NCI-H510A (cell line): ENCODE data around the gene MYO5B.
A peak's percentile ranks its signal among the peaks of the same experiment; 100 is the strongest.

Experiments
- DNase-seq: peaks from one replicate; lab custom pipeline; 2025; lab: John Stamatoyannopoulos, UW

MYO5B gene

DNA sequence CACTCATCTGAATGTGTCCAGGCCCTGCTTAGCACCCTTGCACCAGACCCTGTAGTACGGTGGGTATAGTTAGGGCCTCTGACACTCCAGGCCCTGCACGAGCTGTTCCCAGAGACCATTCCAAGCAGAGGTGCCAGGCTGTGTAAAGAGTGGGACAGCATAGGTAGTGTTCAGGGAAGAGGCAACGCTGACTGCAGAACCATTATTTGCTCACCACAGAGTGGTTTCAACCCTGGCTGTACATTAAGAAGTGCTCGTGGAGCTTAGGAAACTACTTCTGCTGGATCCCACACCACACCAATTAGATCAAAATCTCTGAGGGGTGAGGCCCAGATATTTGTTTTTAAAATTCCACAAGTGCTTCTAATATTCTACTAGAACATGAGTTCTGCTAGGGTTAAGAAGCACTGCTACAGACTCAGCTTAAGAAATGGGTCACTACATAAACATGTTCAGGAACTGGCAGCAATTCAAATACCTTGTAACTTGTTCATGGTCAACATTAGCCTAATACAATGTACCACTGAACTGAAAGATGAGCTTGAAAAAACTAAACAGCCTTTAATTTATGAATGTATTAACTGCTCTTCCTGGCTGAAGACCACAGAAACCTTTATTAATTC lies 183.0 kb downstream of the MYO5B start:
- no peak for DNase-seq

DNA sequence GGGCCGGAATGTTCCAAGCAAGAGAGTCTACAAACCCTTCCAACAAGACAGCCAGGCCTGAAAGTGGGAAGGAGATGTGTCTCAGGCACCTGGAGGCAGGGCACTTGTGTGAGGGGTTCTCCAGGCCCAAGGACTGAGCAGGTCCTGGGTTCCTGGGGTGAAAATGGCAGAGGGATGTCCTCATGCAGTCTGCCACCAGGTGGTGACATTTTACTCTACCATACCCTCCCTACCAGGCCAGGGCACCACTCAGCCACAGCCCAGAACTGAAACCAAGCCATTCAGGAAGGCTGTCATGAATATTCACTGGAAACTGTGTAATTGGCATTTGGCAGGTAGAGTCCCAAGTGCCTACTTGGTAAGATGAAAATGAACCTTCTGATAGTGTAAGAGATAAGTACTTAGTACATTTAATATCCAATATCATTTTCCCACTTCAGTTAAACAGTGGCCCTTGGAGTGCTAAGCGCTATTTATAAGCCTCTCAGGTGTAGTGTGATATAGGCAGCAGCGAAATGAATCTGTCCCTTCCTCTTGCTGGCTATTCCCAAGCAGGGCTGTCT lies 185.1 kb downstream of the MYO5B start:
- DNase-seq: peak; percentile 33

DNA sequence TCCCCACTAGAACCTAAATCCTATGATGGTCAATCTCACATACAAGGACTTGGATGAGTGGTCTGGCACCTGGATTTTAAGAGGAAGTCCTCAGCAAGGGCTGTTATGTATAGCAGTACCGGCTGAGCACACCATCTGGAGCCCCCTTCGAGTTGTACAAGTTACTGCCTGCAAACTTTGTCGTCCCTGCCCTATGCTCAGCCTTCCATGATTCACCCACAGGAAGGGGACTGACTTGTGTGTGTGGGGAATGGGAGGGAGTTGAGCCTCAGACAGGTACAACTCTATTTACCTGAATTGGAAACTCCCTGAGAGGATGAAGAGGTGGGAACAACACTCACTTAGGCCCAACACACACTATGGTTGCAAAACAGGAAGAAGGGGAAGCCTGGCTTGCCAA lies 186.6 kb downstream of the MYO5B start:
- DNase-seq: no peak

DNA sequence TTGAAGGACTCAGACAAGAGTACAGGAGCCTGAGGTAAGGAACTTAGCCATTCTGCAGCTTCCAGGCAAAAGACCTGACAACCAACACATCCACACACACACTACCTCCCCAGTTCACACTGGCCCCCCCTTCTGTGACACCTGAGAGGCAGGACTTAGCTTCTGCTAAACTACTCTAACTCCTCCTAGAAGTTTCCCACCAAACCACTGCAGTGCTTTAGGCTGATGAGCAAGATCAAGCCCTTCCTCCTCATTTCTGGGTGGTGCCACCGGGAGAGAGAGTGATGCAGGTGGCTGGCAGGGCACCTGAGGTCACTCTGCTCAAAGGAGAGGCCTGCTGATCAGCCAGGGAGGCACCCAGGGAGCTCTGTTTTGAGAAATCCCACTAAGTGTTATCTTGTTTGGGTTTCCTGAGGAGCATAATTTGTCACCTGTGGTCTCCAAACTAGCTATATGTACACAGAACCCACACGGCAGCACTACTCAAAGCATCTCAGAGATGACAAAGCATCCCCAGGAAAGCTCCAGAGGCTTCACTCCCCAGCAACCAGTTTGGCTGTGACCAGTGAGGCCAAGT lies 188.4 kb downstream of the MYO5B start:
- no peak for DNase-seq

DNA sequence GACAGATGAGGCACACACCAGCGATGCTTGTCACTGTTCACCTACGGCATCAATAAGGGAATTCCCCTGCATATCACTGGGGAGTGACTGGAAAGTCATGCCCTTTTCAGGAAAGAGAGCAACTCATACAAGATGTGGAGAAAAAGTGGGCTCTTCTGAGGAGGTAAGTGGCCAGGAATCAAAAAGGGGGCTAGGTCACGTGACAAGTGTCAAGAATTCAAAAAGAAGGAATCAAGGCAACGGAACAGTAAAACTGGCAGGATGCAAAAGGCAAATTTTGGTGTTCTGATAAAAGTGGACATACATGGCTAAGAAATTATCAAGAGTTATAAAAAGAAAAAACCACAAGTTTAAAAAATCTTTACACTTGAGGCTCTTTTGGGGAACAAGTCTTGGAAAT lies 190.9 kb downstream of the MYO5B start:
- no peak for DNase-seq

DNA sequence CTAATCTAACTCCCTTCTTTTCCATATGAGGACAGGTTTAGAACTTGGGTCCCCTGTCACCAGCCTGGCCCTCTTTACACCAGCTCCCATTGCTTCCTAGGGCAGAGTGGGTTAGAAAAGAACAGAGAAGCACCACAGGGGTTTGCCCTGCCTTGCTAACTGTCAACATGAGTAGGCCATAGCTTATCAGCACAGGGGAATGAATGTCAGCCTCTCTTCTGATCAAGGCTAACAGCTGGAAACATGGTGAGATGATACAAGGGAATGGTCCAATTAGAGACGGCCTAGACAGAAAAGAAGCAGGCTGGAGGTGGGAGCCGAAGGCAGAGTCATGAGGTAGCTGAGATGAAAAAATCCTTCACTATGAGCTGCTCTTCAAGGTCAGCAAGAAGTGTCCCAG lies 192.2 kb downstream of the MYO5B start:
- DNase-seq: no peak

DNA sequence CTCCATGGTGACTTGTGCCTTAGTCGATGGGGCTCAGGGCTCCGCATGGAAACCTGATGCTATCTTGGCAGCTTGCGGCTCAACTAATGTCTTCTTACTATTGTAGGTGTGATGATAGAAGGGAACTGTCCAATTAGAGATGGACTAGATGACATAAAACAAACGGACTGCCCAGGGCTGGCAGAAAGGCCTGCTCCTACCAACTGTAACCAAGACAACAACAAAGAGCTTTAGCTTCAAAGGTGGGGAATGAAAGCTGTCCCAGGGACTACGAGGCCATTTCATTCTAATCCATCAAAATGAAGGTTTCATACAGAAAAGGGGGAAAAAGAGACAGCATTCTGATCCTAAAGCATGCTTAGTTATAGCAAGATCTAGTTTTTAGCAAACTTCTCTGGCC lies 194.7 kb downstream of the MYO5B start:
- no peak for DNase-seq

DNA sequence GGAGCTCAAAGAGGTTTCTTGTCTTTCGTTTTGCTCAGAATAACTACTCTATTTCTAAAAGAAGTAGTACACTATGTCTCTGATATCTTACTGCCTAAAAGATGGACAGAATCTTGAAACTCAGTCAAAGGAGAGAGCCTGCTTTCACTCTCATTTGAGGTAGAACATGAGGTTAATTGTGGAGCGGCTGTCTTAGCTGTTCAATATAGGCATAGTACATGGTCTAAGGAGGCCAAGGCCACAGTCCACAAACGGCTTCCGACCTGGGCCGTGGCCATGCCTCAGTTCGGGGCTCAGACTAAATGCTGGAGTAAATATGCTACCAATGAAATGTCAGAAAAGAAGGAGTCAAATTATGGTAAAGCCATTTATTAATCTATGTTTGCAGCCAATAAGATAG lies 195.8 kb downstream of the MYO5B start:
- DNase-seq: no peak

DNA sequence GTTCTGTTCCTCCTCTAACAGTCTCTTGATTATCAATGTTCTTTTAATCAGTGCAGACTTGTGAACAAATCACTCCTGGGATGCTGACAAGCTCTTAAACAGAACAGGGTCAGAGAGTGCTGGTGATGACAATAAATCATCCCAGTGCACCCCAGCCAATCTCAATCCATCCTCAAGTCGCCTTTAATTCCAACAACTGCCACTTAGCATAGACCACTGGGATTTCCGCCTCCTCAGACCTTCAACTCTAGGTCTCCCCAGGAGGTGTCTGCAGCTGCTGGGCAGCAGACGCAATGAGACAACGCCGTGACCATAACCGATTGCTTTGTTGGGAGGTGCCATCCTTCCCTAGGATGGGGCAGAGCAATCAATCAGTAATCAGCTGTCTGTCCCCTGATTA lies 197.4 kb downstream of the MYO5B start:
- no peak for DNase-seq

DNA sequence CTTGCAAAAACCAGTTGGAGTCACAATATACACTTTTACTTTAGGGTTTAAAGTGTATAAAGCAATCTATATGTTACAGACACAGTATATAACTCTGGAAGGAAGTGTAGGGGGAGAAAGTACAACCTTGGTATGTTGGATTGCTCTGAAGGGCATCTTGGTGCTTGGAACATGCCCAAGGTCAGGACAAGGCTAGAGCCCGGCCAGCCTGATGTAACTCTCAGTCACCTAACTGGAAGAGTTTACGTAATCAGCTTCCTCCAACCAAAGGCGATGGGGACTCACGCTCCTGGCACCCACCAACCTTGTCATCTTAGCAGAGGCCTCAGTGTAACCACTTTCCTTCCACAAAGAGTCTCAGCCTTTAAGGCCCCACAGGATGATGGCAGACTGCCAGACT lies 200.5 kb downstream of the MYO5B start:
- no peak for DNase-seq

DNA sequence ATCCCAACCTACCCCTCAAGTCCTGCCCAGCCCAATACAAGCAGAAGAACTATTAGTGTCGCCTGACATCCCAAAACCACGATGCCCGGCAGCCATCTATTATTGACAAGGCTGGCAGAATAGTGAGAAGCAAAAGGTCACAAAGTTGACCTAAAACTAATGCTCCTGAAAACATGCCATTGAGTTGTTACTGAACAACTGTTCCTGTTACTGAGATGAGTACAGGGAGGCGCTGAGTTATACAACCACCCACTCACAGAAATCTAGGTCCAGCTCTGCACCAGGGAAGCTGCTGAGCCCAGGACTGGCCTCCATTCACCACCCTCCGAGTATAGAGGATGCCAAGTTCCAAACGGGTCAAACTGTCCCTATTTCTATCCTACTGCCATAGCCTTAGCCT lies 201.6 kb downstream of the MYO5B start:
- DNase-seq: no peak

DNA sequence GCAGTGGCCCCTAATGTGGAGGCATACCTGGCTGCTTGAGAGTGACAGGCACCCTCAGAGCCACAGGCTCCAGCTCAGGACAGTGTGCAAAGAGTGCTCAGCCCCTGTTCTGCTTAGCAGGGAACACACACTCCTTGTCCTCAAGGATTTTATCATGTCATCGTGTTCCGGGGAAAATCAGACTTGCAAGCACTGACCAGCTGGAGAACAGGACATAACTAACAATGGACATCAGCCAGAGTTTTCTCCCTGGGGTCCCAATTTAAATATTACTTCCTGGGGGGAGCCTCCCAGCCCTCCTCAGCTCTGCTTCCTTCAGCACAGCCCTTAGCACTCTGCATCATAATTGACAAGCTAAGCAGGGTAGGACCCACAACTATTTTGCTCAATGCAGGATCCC lies 206.2 kb downstream of the MYO5B start:
- DNase-seq: no peak

DNA sequence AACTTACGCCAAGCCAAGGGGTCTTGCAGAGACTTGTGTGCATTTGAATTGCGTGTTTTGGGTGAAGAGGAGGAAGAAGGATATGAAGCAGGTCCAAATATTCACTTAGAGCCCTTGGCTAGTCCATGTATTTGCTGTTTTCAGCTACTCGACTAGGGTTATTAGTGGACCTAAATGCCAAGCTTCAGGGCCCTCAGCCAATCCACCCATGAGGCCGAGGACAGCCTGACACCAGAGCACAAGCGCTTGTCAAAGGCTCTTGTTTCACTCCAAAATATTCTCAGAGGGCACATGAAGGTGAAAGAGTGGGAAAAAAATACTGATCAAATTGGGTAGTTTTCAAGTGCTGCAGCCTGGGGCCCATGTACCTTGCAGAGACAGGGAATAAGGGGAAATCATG lies 206.8 kb downstream of the MYO5B start:
- DNase-seq: no peak

DNA sequence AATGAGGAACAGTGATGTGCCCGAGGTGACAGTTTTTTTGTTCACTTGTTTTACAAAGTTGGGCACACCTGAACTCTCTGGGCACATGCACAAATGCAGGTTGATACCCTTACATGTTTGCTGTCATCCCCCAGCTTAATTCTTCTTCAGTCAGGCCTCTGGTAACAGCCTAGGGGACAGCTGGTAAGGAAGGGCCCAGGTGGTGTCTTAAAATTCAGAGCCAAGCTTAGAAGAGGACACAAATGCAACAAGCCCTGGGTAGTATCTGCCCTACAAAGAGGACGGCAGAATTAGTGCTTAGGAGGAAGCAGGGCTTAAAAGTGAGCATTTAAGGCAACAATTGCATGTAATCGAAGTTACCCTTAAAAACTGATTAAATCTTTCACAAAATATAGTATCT lies 209.7 kb downstream of the MYO5B start:
- DNase-seq: no peak

DNA sequence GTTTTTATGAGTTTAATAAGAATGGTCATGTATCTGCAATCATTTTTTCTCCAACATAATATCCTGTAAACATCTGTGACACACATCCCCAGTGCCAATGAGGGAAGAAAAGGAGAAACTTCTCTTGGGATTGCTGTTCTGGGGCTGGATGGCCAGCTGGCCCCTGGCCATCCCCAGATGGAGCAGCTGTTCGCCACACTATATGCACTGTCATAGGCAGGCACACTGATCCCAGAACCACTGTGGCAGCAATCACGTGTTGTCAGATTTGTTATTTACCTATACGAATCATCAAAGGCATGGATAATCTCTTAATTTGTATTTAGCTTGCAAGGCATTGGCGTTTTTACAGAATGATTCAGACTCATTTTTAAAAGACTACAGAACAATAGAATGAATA lies 214.1 kb downstream of the MYO5B start:
- DNase-seq: no peak

DNA sequence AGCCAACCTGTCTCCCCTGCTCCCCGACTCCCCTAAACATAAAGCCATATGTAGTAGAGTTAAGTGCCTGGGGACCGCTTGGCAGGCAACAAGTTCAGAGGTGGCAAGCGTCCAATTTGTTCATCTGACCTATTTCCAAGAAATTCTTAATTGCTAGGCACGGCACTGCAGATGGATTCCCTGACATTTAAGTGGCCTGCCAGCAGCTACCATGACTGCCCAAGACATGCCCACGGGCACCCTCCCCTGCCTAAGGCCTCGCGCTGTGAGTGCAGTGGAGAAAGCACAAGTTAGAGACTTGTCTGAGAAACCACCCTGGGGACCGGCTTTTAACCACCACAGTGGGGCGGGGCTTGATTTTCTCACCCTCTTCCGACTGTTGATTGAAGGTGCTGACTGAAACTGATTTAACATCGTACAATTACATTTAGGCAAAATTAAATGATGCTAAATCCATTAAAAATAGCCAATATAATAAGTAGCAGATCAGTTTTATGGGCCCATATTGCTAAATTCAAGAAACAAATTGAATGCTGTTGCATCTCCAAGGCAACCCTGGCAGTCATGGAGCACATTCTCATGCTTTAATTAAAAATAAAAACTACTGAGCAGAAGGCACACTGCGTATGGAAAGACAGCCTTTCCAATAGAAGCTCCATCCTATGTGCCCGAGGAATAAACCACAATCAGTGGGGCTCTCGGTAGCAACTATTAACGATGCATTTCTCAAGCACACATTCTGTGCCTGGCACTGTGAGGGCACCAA lies 218.0 kb downstream of the MYO5B start:
- no peak for DNase-seq

DNA sequence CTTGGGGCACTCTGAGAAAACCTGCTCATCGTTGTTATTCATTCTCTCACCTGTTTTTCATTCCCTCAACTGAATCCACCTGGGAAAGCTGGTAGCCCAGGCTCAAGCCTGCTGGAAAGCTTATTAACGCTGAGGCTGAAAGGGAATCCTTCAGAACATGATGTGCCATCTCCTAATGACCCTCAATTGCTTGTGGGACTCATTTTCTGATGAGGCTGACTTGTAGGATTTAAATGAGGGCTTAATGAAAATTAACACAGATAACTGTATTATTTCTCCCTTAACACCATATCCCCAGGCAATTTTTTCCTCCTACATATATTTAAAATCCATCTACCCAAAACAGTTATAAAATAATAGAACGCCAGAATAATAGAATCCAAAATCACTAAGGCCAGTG lies 218.9 kb downstream of the MYO5B start:
- DNase-seq: no peak

DNA sequence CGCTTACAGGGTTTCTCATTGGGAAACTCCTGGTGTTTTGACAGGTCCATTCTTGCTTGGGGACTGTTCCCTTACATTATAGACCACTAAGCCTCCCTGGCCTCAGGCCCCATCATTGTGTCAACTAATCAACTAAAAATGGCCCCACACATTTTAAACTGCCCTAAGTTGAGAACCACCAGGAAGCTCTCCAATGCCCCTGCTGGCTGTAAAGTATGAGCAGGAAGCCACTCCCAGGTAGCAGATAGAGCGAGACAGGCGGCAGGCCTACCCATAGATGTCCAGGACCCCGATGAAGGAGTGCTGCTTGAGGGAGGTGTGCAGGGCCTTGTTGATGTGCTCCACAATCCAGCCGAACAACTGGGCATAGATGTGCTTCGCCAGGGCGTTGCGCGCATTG lies 220.9 kb downstream of the MYO5B start:
- DNase-seq: no peak

DNA sequence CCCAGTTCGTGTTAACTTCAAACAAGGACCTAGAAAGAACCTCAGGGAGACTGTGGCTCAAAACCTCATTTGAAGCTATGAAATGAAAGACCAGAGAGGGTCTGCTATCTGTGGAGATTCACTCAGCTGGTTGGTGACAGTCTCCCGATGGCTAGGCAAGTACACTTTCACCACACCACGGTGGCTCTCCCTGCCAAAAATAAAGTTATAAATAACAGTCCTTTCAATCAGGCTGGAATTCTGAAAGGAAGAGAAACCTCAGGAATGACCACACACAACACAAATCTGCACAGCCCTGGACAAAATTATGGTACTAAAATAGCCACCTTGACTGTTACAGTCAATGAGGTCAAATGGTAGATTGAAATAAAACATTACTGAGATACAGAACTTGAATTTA lies 221.4 kb downstream of the MYO5B start:
- no peak for DNase-seq

DNA sequence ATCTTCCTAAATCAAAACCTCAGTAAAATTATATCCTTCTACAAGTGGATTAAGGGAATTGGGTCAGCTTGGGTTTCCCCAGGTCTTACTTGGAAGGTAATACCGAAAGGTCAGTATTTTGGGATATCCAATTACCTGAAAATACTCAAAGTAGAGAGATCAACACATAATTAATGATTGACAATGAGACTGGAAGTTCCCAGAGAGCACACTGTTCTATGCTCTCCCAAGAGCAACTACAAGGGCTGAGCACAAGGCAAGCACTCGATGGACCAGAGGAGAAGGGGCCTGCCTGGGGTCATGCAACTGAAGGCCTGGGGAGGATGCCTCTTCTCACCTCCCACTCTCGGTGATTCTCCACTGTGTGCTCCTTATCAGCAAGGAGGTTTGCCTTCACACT lies 222.4 kb downstream of the MYO5B start:
- DNase-seq: no peak

DNA sequence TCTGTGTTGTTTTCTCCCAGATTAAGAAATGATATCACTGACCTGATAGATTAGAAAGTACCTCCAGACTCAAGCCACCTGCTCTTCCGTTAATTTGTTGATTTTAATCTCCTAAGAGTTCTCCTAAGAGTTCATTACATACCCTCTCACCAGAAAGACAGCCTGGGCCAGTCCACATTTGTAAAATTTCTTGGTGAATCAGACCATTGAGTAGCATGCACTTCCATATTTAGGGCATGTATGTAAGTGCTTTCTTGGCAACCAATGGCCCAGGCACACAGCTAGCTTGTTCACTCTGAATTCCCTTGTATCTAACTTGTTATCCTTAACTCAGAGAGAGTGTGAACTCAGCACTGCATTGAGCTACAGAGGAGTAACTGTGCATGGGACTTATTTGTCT lies 223.5 kb downstream of the MYO5B start:
- DNase-seq: no peak

DNA sequence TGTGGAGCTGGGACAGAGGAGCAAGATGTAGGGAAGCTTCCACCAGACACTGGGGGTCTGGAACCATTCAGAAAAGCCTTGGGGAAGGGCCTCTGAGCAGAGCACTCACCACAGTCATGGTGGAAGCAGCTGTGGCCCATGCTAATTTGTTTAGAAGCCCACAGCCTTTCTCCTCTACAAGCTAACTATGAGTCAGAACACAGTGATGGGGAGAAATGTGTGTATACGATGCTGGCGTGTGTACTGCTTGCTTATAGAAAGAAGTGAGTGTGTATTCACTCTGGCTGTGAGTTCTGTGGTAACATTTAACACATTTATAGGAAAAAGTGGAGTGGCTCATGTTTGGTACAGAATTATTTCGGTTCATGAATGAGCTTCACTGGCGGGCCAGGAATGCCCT lies 224.6 kb downstream of the MYO5B start:
- no peak for DNase-seq

DNA sequence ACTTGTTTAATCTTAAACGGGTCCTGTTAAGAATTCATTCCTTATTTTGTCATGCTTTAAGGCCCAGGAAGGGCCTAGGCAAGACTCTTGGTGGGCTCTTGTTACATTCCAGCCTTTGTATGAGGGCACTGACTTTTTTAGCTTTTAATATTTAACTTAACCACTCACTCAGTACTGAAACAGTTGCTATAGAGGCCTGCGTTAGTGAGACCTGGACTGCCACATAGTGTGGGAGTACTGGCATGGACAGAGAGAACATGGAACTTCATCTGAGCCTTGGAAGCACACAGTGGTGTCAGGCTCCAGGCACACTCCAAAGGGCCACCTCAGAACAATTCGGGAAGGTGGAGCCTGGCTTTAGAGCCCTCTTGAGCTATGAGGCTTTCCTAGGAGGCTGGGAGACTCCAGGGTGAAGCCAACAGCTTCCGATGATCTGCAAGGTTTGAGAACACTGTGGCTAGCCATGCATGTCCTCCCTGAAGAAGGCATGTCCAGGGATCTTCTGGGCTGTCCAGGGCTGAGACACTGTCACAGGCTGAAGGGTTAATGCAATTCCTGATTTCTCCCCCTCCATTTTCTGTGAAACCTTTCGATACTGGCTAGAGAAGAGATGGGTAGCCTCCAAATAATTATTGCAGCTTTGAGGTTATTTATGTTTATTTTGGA lies 226.2 kb downstream of the MYO5B start:
- no peak for DNase-seq
